HG02884 (cell line): ENCODE results near the gene KRT2.

Experiments
- ATAC-seq: cut with Tn5 transposase; IDR thresholded peaks from one replicate; pipeline ENCODE4 v1.9.1; 2021; ENCODE audit warnings: mild to moderate bottlenecking, moderate library complexity; ENCODE audit not compliant: unreplicated experiment

Gene KRT2

GRCh38 chr12:52643233-52644077, 8.6 kb downstream of the KRT2 start:
- ATAC-seq, result no peak

GRCh38 chr12:52641468-52641867, 10.5 kb downstream of the KRT2 start:
- no peak for ATAC-seq

- ATAC-seq, result no peak
These were observed 14.7 kb downstream of the KRT2 start for GRCh38 chr12:52637299-52637698.

GRCh38 chr12:52636592-52637258, 15.3 kb downstream of the KRT2 start:
- ATAC-seq, result no peak

GRCh38 chr12:52636189-52636588, 15.8 kb downstream of the KRT2 start:
- no peak for ATAC-seq

- no peak for ATAC-seq
These were observed 17.6 kb downstream of the KRT2 start for GRCh38 chr12:52634266-52635056.

- no peak for ATAC-seq
These were observed 18.6 kb downstream of the KRT2 start for GRCh38 chr12:52633383-52633782.

GRCh38 chr12:52632656-52633055, 19.4 kb downstream of the KRT2 start:
- no peak for ATAC-seq

- ATAC-seq, result no peak
These were observed 20.1 kb downstream of the KRT2 start for GRCh38 chr12:52631676-52632459.

GRCh38 chr12:52631264-52631663, 20.7 kb downstream of the KRT2 start:
- ATAC-seq, result no peak

GRCh38 chr12:52630599-52631200, 21.3 kb downstream of the KRT2 start:
- no peak for ATAC-seq

GRCh38 chr12:52630008-52630500, 22.0 kb downstream of the KRT2 start:
- no peak for ATAC-seq

GRCh38 chr12:52629281-52630007, 22.6 kb downstream of the KRT2 start:
- ATAC-seq, result no peak

- no peak for ATAC-seq
These were observed 23.2 kb downstream of the KRT2 start for GRCh38 chr12:52628841-52629240.

- ATAC-seq, result no peak
These were observed 23.9 kb downstream of the KRT2 start for GRCh38 chr12:52628111-52628507.

- no peak for ATAC-seq
These were observed 24.5 kb downstream of the KRT2 start for GRCh38 chr12:52627395-52628110.

GRCh38 chr12:52622349-52622748, 29.7 kb downstream of the KRT2 start:
- no peak for ATAC-seq

GRCh38 chr12:52618866-52619265, 33.1 kb downstream of the KRT2 start:
- no peak for ATAC-seq

GRCh38 chr12:52618216-52618615, 33.8 kb downstream of the KRT2 start, which contains the start of gene KRT73:
TSS of gene KRT73 (minus strand) at chr12:52618559. CDS start at chr12:52618524, 35 bp downstream.
- no peak for ATAC-seq
